ENCODE results near the gene ZNF423. TPM values are rescaled to one million over a fixed set of nuclear protein-coding genes. Genes with fewer than 3 reads are reported as not detected.

The ZNF423 gene
- total RNA-seq, 4 donors from 2014 or later = 4.1 to 20.2 (median 10.3) TPM

DNA sequence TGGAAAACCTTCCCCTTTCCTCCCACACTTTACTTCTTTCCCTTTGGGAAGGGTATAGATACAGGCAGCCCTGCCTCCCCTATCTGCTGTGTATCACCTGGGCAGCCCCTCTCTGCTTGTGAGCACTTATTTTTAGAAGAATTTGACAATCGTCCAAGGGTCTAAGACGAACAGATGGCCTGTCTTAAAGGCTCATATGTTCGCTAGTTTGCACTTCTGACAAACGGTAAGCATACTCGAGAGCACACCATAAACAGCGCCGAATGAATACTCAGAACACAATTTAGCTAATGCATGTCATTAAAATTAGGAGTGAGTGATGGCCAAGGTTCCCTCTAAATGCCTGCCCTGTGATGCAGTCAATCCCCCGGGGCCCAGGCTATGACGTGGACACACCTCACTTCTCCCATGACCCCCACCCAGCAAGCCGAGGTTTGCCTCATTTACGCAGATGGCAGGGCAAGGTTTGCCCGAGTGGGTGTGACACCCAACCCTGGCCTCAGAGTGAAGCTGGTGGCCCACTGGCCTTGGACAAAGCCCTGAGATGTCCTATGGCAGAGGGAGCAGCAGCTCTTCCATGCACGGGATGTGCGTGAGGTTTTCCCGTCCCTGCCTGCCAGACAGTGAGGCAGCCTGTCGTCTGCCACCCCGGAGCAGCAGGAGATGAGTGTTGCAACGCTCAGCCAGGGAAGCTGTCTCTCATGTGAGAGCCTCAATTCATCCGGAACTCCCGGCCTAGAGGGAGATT lies 357.1 kb downstream of the ZNF423 start:
- TF ChIP-seq, protein P1, sequence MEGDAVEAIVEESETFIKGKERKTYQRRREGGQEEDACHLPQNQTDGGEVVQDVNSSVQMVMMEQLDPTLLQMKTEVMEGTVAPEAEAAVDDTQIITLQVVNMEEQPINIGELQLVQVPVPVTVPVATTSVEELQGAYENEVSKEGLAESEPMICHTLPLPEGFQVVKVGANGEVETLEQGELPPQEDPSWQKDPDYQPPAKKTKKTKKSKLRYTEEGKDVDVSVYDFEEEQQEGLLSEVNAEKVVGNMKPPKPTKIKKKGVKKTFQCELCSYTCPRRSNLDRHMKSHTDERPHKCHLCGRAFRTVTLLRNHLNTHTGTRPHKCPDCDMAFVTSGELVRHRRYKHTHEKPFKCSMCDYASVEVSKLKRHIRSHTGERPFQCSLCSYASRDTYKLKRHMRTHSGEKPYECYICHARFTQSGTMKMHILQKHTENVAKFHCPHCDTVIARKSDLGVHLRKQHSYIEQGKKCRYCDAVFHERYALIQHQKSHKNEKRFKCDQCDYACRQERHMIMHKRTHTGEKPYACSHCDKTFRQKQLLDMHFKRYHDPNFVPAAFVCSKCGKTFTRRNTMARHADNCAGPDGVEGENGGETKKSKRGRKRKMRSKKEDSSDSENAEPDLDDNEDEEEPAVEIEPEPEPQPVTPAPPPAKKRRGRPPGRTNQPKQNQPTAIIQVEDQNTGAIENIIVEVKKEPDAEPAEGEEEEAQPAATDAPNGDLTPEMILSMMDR (IDR thresholded peaks at IDR 0.05; ENCODE audit: low read depth) = no peak

- TF ChIP-seq, protein P1 (IDR thresholded peaks at IDR 0.05; ENCODE audit: low read depth) = no peak
Measured at GRCh38 chr16:49498264-49498663, 357.6 kb downstream of the ZNF423 start.

DNA sequence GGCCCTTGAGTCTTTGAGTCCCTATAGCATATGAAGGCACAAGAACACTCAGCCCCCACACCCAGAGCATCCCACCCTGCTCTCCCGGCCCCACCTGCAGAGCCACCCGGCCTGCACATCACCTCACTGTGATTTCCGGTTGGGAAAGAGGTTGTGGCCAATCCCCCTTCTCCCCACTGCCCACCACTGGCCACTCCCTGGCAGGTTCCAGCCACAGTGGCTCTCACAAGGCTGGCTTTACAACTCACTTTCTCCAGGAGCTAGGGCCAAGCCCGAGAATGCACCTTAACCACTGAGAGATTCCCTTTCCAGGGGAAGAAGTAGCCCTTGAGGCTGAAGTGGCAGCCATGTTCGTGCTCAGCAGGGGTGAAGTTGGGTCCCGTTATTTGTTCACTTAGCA lies 358.4 kb downstream of the ZNF423 start:
- TF ChIP-seq, protein P1 (IDR thresholded peaks at IDR 0.05; ENCODE audit: low read depth) = no peak

GRCh38 chr16:49496656-49497055 lies 359.3 kb downstream of the ZNF423 start:
- TF ChIP-seq, protein P1 (IDR thresholded peaks at IDR 0.05; ENCODE audit: low read depth) = no peak

DNA sequence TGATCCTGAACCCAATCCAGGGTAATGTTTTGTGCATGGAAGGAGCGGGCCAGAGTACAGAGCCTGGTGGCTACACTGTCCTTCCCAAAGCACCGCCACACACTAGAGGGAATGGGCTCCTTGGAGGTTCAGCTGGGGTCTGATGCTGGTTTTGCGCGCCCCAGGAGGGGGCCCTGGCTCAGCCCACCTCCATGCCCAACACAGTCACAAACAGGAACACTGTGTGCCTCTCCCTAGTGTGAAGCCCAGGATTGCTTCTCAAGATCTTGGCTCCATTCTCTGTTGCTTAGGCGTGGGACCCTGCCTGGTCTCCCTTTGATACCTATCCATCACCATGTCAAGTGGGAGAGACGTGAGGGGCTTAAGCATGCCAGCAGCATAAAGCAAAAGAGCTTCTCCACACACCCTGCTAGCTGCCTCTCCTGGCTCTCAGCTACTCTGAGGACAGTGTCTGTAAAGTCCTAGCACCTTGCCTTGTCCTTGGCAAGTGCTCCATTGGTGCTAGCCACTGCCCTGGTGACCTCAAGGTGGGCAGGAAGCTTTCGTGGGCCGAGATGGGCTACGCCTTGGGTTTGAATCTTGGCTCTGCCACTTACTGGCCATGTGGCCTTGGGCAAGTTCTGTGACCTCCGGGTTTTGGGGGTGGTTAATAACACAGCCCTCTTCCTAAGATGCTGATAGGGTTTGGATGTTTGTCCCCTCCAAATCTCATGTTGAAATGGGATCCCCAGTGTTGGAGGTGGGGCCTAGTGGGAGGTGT lies 360.1 kb downstream of the ZNF423 start:
- TF ChIP-seq, protein P1 (IDR thresholded peaks at IDR 0.05; ENCODE audit: low read depth) = no peak

DNA sequence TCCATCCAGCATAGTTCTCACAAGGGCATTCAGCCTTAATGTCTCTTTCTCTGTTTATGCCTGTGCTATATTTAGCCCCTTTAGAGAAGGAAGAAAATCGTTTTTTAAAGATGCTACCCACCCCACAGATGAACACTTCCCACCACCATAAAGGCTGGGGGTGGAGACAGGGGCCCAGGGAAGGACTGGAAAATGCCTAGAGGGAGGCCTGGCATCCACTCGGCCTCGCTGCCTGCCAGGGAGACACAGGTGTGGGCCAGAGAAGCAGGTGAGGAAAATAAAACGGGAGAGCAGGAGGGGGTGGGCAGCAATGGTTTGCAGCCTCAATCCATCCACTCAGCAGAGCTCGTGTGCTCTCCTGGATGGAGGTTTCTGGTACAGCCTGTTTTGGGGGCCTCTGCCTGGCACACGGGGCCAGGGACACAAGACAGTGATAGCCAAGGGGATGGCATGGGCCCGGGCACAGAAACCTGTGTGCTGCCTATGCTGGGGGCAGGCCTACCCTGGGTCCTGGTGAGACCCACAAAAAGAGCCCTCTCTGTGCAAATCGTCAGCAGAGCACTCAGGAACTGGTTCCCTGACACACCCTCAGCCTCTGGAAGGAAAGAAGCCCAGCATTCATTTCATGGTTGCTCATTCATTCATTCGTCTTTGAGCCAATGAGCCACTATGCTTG lies 360.9 kb downstream of the ZNF423 start:
- TF ChIP-seq, protein P1 (IDR thresholded peaks at IDR 0.05; ENCODE audit: low read depth) = no peak

GRCh38 chr16:49494474-49494873 lies 361.4 kb downstream of the ZNF423 start:
- TF ChIP-seq, protein P1 (IDR thresholded peaks at IDR 0.05; ENCODE audit: low read depth) = no peak

Data from subcutaneous adipose tissue (tissue), 4 donors.